HCT116 (cell line): ENCODE results near the gene CAPN5. TPM values are rescaled to one million over a fixed set of nuclear protein-coding genes. Genes with fewer than 3 reads are reported as not detected.

ENCODE experiments used
- ATAC-seq: fragments of 200-7000 bp; cut with Tn5 transposase; 2 replicates; pipeline ENCODE4 v1.9.1; 2020; ENCODE audit warnings: mild to moderate bottlenecking, moderate library complexity
- BruUV-seq: library from RNA; stranded (reverse); fragments of 400-500 nt; replicated peaks from 2 replicates; lab custom pipeline; 2021; lab: Mats Ljungman, UMichigan
- CTCF ChIA-PET: fragments of 300-600 bp; sonication (Branson Sonifier 250); formaldehyde crosslinking; loops from one replicate; lab custom pipeline; 2021; ENCODE audit warnings: antibody characterized with exemption; lab: Charles Lee
- POLR2A ChIA-PET: fragments of 300-600, 350-600 bp; sonication (Branson Sonifier 250); formaldehyde crosslinking; loops from one replicate; lab custom pipeline; 2021; ENCODE audit warnings: antibody characterized with exemption; lab: Charles Lee
- RAD21 ChIA-PET, 2 experiments: fragments of 300-600 bp; sonication (Branson Sonifier 250); formaldehyde crosslinking; loops; one replicate each; lab custom pipeline; 2023; ENCODE audit warnings: low total read pairs in 2 of 2; ENCODE audit not compliant: uncharacterized antibody in 2 of 2, unreplicated experiment in 2 of 2, low non-redundant PET in 1 of 2; lab: Charles Lee
- DNase-seq: peaks from one replicate; pipeline ENCODE4 v3.0.0-alpha.2; 2010; ENCODE audit warnings: low read depth, low spot score
- H2AFZ ChIP-seq: fragments of 200-600 bp; shearing (Covaris generic), sonication (generic); 2 replicates; pipeline ENCODE4 v1.6.1; 2017; ENCODE audit warnings: low read depth, mixed run types, mixed read lengths, antibody characterized with exemption, low read length; ENCODE audit not compliant: poor library complexity, severe bottlenecking
- H3K27ac ChIP-seq: 2 replicates; pipeline ENCODE4 v1.5.1; 2012; ENCODE audit warnings: low read depth, low read length
- H3K27me3 ChIP-seq: fragments of 200-600 bp; sonication (generic); 2 replicates; pipeline ENCODE4 v1.6.1; 2016; ENCODE audit warnings: mixed run types, low read length, mixed read lengths; ENCODE audit not compliant: insufficient read depth
- H3K36me3 ChIP-seq, 2 experiments: fragments of 200-500 bp in 1 of 2; fragments of 200-600 bp in 1 of 2; sonication (Bioruptor generic) in 1 of 2; sonication (generic) in 1 of 2; 2 replicates each; pipeline versions ENCODE4 v1.5.1 to v1.6.1; 2014 to 2016; ENCODE audit warnings: low read length in 2 of 2, inconsistent platforms in 1 of 2, mixed read lengths in 1 of 2, mixed run types in 1 of 2; ENCODE audit not compliant: insufficient read depth in 2 of 2, control insufficient read depth in 1 of 2
- H3K4me1 ChIP-seq, 2 experiments: fragments of 200-600 bp in 1 of 2; sonication (generic) in 1 of 2; 2 replicates each; pipeline versions ENCODE4 v1.5.1 to v1.6.1; 2012 to 2017; ENCODE audit warnings: low read length in 2 of 2, inconsistent platforms in 1 of 2, mild to moderate bottlenecking in 1 of 2, mixed read lengths in 1 of 2, mixed run types in 1 of 2, moderate library complexity in 1 of 2; ENCODE audit not compliant: insufficient read depth in 2 of 2, control insufficient read depth in 1 of 2
- H3K4me2 ChIP-seq: fragments of 200-600 bp; sonication (generic); 2 replicates; pipeline ENCODE4 v1.6.1; 2017; ENCODE audit warnings: mixed run types, low read length, mixed read lengths
- H3K4me3 ChIP-seq, 2 experiments: fragments of 200-600 bp in 1 of 2; sonication (generic) in 1 of 2; replicated peaks in 1 of 2; 2 replicates each; pipeline ENCODE4 v1.5.1; 2011 to 2016; ENCODE audit warnings: low read length in 2 of 2, control low read depth in 1 of 2, low read depth in 1 of 2, mild to moderate bottlenecking in 1 of 2, mixed read lengths in 1 of 2, mixed run types in 1 of 2
- H3K79me2 ChIP-seq: fragments of 200-600 bp; sonication (generic); 2 replicates; pipeline ENCODE4 v1.6.1; 2017; ENCODE audit warnings: mild to moderate bottlenecking, mixed run types, low read length, moderate library complexity, mixed read lengths; ENCODE audit not compliant: insufficient read depth
- H3K9ac ChIP-seq: fragments of 200-600 bp; sonication (generic); 2 replicates; pipeline ENCODE4 v1.6.1; 2016; ENCODE audit warnings: low read length, mixed read lengths
- H3K9me2 ChIP-seq: fragments of 200-600 bp; sonication (generic), shearing (Covaris generic); 2 replicates; pipeline ENCODE4 v1.6.1; 2017; ENCODE audit warnings: mixed run types, mild to moderate bottlenecking, moderate library complexity; ENCODE audit not compliant: insufficient read depth
- H3K9me3 ChIP-seq, 2 experiments: fragments of 200-500 bp in 1 of 2; fragments of 200-600 bp in 1 of 2; sonication (Bioruptor generic) in 1 of 2; sonication (generic) in 1 of 2; 2 replicates each; pipeline ENCODE4 v1.6.1; 2014 to 2017; ENCODE audit warnings: low read length in 2 of 2, mixed read lengths in 2 of 2, inconsistent platforms in 1 of 2, low read depth in 1 of 2, mild to moderate bottlenecking in 1 of 2, mixed run types in 1 of 2, moderate library complexity in 1 of 2; ENCODE audit not compliant: control insufficient read depth in 1 of 2, insufficient read depth in 1 of 2
- H4K20me1 ChIP-seq: fragments of 200-600 bp; sonication (generic), shearing (Covaris generic); 2 replicates; pipeline ENCODE4 v1.6.1; 2017; ENCODE audit warnings: mixed run types, mild to moderate bottlenecking, moderate library complexity; ENCODE audit not compliant: insufficient read depth
- EGR1 ChIP-seq: IDR thresholded peaks from 2 replicates; pipeline ENCODE4 v1.6.1; 2012; ENCODE audit warnings: low read depth
- EZH2phosphoT487 ChIP-seq: fragments of 200-600 bp; IDR thresholded peaks from 2 replicates; pipeline ENCODE4 v1.6.1; 2018; ENCODE audit warnings: antibody characterized with exemption, borderline replicate concordance
- JUND ChIP-seq: IDR thresholded peaks from 2 replicates; pipeline ENCODE4 v1.6.1; 2012
- MAX ChIP-seq: IDR thresholded peaks from 2 replicates; pipeline ENCODE4 v1.6.1; 2012
- POLR2A ChIP-seq: IDR thresholded peaks from 2 replicates; pipeline ENCODE4 v1.7.0; 2011; ENCODE audit warnings: borderline replicate concordance; ENCODE audit not compliant: insufficient read depth, insufficient read length; ENCODE audit errors: extremely low read depth
- REST ChIP-seq: IDR thresholded peaks from 2 replicates; pipeline ENCODE4 v1.6.1; 2012; ENCODE audit warnings: low read depth
- YY1 ChIP-seq: IDR thresholded peaks from 2 replicates; pipeline ENCODE4 v1.6.1; 2011; ENCODE audit warnings: low read length, low read depth, moderate library complexity, mild to moderate bottlenecking; ENCODE audit not compliant: insufficient replicate concordance; ENCODE audit errors: extremely low read depth
- ZBTB33 ChIP-seq: IDR thresholded peaks from 2 replicates; pipeline ENCODE4 v1.6.1; 2011; ENCODE audit warnings: mild to moderate bottlenecking, low read length, moderate library complexity; ENCODE audit not compliant: insufficient replicate concordance; ENCODE audit errors: extremely low read depth
- intact Hi-C: fragments of 100-400 bp; cut with micrococcal nuclease; formaldehyde crosslinking; loops from 2 replicates; pipeline ENCODE4 v1.10.0; 2022
- total RNA-seq: library from RNA; stranded (reverse); gene quantifications from one replicate; pipeline ENCODE4 v1.2.1, GENCODE V29; 2021; ENCODE audit not compliant: unreplicated experiment

The CAPN5 gene
- total RNA-seq, 1 experiment from 2014 or later, result 8.6 TPM

- H4K20me1 ChIP-seq, result no peaks in the 10 kb centered on the region
- no peak overlapping the region for H3K9ac ChIP-seq
- DNase-seq (no peak), ATAC-seq (no peak)
- H3K4me1 ChIP-seq, result no peaks in the 10 kb centered on the region
- no peak overlapping the region for H2AFZ ChIP-seq
- H3K4me3 ChIP-seq, result no peak overlapping the region
- no peaks in the 10 kb centered on the region for H3K9me2 ChIP-seq
- no TSS peak for BruUV-seq
- ChIA-PET CTCF (no interaction called here), POLR2A (no interaction called here), RAD21 (no interaction called here)
- no peak overlapping the region for H3K4me2 ChIP-seq
- H3K9me3 ChIP-seq, result no peaks in the 10 kb centered on the region
- no peaks in the 10 kb centered on the region for H3K27me3 ChIP-seq
- H3K36me3 ChIP-seq, result no peaks in the 10 kb centered on the region
- intact Hi-C loops, result no loop called here
- TF ChIP-seq EGR1 (no peak), REST (no peak), MAX (no peak), EZH2phosphoT487 (no peak), ZBTB33 (no peak), YY1 (no peak), POLR2A (no peak), JUND (no peak)
- H3K27ac ChIP-seq, result no peak overlapping the region
- no peaks in the 10 kb centered on the region for H3K79me2 ChIP-seq
These were observed 86.8 kb downstream of the CAPN5 start for GRCh38 chr11:77153276-77154185.
